Measurements from ENCODE around the gene NTSR2. TPM values are rescaled to one million over a fixed set of nuclear protein-coding genes. Genes with fewer than 3 reads are reported as not detected.

NTSR2 gene
- total RNA-seq = not detected

DNA sequence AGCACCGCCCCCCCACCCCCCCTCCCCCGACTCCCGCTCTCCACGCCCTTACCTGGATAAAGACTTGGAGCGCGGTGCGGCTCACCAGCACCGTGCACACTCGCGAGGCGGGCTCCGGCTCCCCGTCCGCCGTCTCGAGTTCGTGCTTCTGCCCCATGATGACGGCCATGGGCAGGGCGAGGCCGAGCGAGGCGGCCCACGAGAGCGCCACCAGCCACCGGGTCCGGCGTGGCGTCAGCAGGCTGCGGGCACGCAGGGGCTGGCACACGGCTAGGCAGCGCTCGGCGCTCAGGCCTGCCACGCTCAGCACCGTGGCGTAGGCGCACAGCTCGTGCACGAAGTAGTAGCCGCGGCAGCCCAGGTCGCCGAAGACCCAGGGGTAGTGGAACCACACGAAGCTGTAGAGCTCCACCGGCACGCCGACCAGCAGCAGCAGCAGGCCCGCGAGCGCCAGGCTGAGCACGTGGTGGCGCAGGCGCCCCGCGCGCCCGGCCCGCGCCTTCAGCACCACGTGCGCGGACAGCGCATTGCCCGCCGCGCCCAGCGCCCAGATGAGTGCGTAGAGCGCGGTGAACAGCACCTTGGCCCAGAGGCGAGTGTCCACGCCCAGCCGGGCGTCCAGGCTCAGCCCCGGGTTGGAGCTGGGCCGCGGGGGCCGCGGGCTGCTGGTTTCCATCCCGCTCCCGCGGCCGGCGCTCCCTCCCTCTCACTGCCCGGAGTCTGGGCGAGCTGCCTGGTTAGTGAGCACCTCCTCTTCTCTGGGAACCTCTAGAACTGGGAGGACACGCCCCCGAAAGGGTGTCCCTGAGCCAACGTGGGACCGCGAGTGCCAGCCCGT is at the start of gene NTSR2:
Gene NTSR2, minus strand, starts transcription at position 742 of the 838 bp plus-strand sequence. Its CDS starts 66 bp downstream, at position 676.
- no peak for DNase-seq (ENCODE audit: low spot score)

DNA sequence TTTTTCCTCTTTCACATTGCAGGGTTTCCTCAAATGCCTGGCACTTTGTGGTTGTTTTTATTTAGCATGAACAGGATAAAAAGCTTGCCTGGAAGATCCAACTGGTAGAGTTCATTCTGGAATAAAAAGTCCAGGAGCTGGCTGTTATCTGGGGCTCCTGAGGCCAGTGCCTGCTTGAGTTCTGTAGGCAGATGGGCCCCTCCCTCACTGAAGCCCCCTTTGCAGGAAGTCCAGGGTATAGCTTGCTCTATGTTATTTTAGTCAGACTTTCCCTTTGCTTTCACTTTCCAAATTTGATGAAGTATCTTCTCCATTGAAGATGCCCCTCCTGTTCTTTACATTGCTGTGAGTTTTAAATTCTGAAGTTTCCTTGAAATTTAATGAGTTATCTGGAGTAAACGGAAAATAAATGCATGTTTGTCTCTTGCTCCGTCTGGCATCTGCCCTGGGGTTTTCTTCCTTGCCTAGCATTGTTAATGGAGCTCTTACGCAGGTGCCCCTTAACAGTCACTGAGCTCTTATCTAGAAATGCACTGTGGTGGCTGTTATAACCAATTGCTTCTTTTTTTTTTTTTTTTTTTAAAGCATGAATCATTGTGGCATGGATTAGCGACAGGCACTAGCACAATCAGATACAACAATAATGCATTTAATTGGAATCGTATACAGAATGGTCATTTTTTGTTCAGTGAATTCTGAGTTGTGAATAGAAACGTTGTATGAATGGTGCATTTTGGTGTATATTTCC is 49.4 kb upstream of the NTSR2 start:
- DNase-seq (ENCODE audit: low spot score) = no peak

DNA sequence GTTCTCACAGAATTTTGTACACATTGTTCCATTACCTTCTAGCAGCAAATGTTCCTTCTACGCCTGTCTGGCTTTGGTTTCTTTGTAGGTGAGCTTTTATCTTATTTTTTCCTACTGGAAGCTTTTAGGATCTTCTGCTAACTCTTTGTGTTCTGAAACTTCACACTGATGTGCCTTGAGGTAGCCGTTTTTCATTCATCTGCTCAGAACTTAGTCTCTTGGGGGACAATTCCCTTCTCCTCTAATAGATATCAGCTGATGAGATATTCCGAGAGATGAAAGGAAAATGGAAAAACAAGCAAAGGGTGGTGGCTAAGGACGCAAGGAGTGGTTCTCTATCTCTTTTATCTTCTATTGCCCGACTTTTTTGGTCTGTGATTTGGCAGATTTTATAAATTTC is 48.6 kb upstream of the NTSR2 start:
- DNase-seq (ENCODE audit: low spot score) = no peak

DNA sequence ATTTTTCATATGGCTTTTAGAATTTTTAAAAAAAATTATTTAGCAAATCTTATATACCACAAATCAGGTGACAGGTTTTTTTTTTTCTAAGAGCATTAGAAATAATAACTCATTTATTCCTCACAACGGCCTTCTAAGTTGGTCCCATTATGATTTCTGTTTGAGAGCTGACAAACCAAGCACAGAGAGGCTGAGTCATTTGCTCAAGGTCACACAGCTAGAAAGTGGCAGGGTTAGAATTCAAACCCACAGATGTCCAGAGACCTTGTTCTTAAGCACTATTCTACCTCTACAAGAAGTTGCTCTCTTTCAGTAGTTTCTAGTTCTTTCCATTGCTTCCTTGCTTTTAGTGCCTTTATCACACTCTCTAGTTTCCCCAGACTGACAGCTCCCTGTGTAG is 47.6 kb upstream of the NTSR2 start:
- DNase-seq (ENCODE audit: low spot score) = no peak

DNA sequence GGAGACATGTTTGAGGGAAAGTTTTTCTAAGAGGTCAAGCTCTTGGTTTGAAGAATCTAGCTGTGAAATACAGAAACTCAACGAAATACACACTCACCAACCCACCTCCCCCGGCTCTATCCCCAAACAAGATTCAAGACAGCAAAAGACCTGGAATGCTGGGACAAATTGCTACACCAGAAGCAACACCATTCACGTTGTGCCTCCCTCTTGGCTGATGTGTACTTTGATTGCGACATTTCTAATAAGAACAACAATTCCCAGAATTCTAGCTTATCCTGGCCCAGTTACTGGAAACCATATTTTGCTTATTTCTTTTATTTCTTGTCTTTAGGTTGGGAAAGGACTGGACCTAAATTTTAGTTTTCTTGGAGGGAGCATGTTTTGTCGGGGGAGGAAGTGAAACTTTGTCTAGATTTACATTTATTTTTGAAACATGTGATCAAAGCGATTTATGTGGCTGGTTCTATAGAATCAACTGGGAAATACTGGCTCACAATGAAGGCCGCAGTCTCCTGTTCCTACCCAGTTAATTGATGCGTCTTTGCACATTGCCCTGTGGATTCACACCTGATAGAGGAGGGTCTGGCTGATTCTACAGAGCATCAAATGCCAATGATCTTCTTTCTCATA is 46.8 kb upstream of the NTSR2 start:
- DNase-seq (ENCODE audit: low spot score) = no peak

- DNase-seq (ENCODE audit: low spot score) = no peak
These were observed 46.1 kb upstream of the NTSR2 start for GRCh38 chr2:11715987-11716652.

DNA sequence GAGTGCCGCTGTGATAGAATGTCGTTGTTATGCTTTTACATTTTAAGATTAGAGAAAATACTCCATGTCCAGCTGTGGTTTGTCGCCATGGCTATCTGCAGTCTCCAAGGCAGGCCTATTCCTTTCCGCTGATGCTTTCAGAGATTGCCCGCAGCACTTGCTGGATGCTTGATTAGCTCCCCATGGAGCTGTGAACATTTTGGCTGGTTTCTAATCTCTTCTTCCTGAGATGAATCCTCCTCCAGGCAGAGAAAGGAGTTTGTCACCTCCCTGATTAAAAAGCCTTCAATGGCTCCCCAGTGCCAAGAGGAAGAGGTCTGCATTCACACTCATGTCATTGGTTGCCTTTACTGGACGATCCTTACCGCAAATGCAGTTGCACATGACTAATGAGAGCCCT is 43.8 kb upstream of the NTSR2 start:
- DNase-seq (ENCODE audit: low spot score) = no peak

DNA sequence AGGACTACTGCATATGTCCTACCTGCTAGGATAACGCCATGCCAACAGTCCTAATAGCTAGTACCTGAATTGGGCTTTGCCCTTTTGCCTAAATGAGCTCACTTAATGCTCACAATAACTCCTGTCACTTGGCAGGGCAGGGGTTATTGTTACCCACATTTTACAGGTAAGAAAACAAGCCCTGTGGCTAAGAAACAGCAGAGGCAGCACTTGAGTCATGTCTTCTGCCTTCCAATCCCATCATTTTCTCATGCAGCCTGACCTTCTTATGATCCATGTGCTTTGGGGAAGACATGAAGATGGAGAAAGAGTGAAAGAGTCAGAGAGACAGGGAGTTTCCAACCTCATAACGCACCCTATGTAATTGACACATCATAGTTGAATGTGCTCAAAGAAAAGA is 42.9 kb upstream of the NTSR2 start:
- no peak for DNase-seq (ENCODE audit: low spot score)

GRCh38 chr2:11711751-11712150 is 41.8 kb upstream of the NTSR2 start:
- no peak for DNase-seq (ENCODE audit: low spot score)

GRCh38 chr2:11711354-11711716 is 41.3 kb upstream of the NTSR2 start:
- DNase-seq (ENCODE audit: low spot score) = no peak

- no peak for DNase-seq (ENCODE audit: low spot score)
These were observed 40.8 kb upstream of the NTSR2 start for GRCh38 chr2:11710632-11711353.

GRCh38 chr2:11710210-11710609 is 40.2 kb upstream of the NTSR2 start:
- no peak for DNase-seq (ENCODE audit: low spot score)

DNA sequence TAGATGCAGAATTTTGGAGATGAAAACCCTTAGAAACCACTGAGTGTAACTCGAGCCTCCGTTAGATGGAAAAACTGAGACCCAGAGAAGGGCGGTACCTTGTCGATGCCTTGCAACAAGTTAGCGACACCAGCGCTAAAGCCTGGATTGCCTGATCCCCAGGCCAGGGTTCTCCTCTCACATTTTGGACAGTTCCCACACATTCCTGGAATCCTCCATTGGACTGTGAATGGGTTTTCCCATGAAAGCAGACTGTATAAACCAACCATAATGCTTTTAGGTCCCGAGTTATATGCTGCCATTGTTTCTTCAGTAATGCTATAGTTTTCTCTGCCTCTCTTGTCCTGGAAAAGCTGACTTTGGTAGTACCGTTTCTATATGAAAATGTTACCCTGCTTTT is 39.3 kb upstream of the NTSR2 start:
- no peak for DNase-seq (ENCODE audit: low spot score)

DNA sequence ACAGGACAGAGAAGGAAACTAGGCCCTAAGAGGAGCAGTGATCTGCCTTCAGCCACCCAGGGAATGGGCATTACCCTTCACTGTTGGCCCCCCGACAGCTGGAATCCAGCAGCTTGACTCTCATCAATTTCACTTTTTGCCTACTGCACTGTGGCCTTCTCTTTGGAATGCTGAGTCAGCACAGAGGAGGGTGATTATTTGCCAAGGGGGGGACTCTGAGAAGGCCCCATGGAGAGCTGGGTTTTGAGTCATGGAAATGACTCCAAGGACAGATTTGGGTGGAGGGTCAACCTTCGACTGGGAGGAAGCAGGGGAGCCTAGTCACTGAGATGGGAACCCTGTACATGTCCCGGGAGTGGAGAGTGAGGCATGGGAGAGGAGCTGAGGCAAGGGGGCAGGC is 38.1 kb upstream of the NTSR2 start:
- DNase-seq (ENCODE audit: low spot score) = no peak

DNA sequence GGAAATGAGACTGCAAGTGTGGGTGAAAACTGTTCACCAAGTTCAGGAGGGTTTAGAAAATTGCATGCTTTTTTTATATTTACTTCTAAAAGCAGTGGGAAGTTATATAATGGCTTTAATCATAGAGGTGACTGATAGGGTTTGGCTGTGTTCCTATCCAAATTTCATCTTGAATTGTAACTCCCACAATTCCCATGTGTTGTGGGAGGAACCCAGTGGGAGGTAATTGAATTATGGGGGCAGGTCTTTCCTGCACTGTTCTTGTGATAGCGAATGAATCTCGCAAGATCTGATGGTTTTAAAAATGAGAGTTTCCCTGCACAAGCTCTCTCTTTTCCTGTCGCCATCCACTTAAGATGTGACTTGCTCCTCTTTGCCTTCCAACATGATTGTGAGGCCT is 35.7 kb upstream of the NTSR2 start:
- DNase-seq (ENCODE audit: low spot score) = no peak

DNA sequence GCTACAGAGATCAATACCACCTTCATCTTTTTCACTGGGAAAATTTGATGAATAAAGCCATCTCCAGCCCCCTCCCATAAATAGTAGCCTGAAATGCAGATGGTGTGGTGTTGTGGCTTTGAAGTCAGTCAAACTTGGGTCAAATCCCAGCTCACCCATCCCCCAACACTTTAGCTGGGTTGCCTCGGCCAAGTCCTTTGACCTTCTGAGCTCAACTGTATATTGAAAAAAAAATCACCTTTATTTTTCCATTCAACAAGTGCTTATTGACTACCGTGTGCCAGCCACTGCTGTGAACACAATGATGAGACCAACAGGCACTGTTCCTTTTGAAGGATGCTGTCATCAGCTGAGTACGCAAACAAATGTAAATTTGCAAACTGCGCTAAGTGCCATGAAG is 35.1 kb upstream of the NTSR2 start:
- no peak for DNase-seq (ENCODE audit: low spot score)

DNA sequence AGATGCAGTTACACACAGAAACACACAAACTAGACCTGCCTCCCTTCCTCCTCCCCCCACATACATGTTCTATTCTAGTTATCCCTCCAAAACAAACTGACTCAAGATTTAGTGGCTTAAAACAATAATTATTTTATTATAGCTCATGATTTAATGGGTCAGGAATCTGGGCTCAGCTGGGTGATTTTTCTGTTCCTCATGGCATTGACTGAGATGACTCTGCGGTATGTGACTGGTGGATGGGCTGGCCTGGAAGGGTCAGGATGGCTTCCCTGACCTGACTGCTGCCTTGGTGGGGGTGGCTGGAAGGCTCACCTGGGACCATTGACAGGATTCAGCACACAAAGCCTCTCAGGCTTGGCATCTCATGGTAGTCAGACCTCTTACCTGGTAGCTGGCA is 33.7 kb upstream of the NTSR2 start:
- DNase-seq (ENCODE audit: low spot score) = no peak

GRCh38 chr2:11702946-11703345 is 33.0 kb upstream of the NTSR2 start:
- no peak for DNase-seq (ENCODE audit: low spot score)

DNA sequence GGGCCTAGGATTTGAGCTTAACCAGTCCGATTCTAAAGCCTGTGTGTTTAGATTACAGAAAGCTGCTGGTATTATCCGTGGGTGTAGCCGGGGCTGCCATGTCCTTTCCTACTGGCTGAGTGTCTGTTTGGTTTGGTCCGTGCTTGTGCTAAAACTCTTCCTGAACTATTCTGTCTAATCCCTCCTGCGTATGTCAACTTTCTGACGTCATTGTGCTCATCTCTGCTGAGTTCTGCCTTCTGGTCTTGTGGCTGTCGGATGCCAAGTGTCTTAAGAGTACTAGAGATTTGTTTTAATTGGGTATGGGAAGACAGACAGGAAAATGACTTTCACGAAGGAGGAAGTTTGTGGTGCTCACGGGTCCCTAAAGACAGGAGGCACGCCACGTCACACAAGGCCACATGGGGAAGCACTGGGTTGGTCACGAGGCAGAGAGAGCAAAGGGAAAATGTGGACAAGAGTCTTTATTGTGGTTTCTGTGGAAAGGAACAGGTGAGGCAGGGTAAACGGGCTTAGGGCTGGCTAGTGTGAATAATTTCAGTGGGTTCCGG is 31.8 kb upstream of the NTSR2 start:
- DNase-seq (ENCODE audit: low spot score) = no peak

DNA sequence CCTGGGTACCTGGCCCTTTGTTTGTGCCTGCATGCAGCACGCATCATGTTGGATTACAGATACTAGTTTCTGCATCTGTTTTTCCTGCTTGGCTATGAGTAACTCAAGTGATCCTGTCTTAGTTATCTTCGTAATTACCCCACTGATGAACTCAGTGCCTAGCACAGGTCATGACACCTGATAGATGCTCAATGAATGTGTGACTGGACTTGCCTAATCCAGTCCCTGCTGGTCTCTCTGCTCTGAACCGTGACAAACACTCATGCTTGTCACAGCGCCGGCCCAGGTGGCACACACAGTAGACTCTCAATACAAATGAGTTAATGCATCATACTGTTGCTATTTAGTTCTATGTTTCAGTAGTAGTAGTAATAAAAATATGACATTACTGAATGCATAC is 31.2 kb upstream of the NTSR2 start:
- no peak for DNase-seq (ENCODE audit: low spot score)
